ENCODE measurements around the gene PIK3AP1. TPM values are rescaled to one million over a fixed set of nuclear protein-coding genes. Genes with fewer than 3 reads are reported as not detected.
A peak's percentile ranks its signal among the peaks of the same experiment; 100 is the strongest.

PIK3AP1 gene
- total and polyA plus RNA-seq, 2 of the 13 experiments (the other 11 are each of a cell fraction or from before 2014, with no cell fraction given), result 3.6 to 13.8 TPM

DNA sequence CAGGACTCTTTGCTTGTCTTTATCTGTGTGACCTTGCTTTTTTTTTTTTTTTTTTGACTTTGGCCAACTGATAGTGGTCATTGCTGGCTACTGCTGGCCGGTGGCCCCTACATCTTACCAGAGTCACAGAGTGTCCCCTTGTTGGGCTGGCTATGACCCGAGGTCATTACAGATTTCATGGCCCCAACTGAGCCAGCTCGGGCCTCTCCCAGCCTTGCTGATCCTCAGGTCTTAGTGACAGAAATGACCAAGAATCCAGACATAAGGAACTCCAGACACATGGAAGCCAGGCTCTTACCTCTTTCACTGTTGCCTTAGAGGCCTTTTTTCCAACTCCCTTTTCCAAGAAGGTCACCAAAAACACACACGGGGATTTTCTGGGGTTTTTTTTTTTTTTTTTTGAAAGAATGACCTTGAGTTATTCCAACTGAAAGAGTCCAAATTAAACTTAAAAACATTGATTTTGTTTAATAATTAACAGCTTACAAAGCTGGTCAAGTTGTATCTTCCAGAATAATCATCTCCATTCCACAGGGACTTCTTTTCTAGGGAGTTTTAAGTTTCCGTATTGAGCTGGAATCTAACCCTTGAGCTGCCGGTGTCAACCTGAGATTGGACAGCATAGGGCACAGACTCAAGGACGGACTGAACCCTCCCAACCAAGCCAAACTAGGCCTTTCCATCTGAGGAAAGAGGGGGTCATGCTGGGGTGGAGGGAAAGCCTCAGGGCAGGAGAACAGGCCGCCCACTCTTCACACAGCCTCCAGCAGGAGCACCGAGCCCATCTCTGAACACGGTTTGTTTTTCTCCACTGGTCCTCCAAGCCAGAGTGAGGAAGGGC lies 43.8 kb downstream of the PIK3AP1 start (continued):
- TF ChIP-seq, protein P1, sequence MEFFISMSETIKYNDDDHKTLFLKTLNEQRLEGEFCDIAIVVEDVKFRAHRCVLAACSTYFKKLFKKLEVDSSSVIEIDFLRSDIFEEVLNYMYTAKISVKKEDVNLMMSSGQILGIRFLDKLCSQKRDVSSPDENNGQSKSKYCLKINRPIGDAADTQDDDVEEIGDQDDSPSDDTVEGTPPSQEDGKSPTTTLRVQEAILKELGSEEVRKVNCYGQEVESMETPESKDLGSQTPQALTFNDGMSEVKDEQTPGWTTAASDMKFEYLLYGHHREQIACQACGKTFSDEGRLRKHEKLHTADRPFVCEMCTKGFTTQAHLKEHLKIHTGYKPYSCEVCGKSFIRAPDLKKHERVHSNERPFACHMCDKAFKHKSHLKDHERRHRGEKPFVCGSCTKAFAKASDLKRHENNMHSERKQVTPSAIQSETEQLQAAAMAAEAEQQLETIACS (CRISPR knock-in tag; IDR thresholded peaks at IDR 0.05), result no peak
- TF ChIP-seq NR2F2 (IDR thresholded peaks at IDR 0.05; ENCODE audit: borderline replicate concordance, low read depth) (no peak), HOXA3 (CRISPR knock-in tag; IDR thresholded peaks at IDR 0.05) (peak; percentile 7; the same call in 1 of the 2 replicates), TRIM24 (CRISPR knock-in tag; IDR thresholded peaks at IDR 0.05) (no peak), ZNF317 (CRISPR knock-in tag; IDR thresholded peaks at IDR 0.05) (no peak), IRF2 (CRISPR knock-in tag; IDR thresholded peaks at IDR 0.05) (no peak), ZNF44 (CRISPR knock-in tag; IDR thresholded peaks at IDR 0.05) (no peak), KMT2B (CRISPR knock-in tag; IDR thresholded peaks at IDR 0.05) (no peak), ZNF382 (CRISPR knock-in tag; IDR thresholded peaks at IDR 0.05; ENCODE audit: borderline replicate concordance) (no peak), ZNF546 (CRISPR knock-in tag; conservative IDR thresholded peaks at IDR 0.05) (no peak), ZBTB20 (CRISPR knock-in tag; IDR thresholded peaks at IDR 0.05; ENCODE audit: borderline replicate concordance, low read depth) (no peak), NCOA1 (CRISPR knock-in tag; IDR thresholded peaks at IDR 0.05) (no peak), ZFYVE20 (CRISPR knock-in tag; IDR thresholded peaks at IDR 0.05; ENCODE audit: borderline replicate concordance, low read depth) (no peak), GATAD1 (CRISPR knock-in tag; IDR thresholded peaks at IDR 0.05) (no peak)
- TF ChIP-seq, protein P2, sequence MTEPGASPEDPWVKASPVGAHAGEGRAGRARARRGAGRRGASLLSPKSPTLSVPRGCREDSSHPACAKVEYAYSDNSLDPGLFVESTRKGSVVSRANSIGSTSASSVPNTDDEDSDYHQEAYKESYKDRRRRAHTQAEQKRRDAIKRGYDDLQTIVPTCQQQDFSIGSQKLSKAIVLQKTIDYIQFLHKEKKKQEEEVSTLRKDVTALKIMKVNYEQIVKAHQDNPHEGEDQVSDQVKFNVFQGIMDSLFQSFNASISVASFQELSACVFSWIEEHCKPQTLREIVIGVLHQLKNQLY (CRISPR knock-in tag; IDR thresholded peaks at IDR 0.05), result no peak
- TF ChIP-seq, protein P3, sequence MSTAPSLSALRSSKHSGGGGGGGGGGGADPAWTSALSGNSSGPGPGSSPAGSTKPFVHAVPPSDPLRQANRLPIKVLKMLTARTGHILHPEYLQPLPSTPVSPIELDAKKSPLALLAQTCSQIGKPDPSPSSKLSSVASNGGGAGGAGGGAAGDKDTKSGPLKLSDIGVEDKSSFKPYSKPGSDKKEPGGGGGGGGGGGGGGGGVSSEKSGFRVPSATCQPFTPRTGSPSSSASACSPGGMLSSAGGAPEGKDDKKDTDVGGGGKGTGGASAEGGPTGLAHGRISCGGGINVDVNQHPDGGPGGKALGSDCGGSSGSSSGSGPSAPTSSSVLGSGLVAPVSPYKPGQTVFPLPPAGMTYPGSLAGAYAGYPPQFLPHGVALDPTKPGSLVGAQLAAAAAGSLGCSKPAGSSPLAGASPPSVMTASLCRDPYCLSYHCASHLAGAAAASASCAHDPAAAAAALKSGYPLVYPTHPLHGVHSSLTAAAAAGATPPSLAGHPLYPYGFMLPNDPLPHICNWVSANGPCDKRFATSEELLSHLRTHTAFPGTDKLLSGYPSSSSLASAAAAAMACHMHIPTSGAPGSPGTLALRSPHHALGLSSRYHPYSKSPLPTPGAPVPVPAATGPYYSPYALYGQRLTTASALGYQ (CRISPR knock-in tag; IDR thresholded peaks at IDR 0.05), result 0 out of 2 replicates have a peak, but pooled peaks have one; percentile 11
- TF ChIP-seq, protein P4, sequence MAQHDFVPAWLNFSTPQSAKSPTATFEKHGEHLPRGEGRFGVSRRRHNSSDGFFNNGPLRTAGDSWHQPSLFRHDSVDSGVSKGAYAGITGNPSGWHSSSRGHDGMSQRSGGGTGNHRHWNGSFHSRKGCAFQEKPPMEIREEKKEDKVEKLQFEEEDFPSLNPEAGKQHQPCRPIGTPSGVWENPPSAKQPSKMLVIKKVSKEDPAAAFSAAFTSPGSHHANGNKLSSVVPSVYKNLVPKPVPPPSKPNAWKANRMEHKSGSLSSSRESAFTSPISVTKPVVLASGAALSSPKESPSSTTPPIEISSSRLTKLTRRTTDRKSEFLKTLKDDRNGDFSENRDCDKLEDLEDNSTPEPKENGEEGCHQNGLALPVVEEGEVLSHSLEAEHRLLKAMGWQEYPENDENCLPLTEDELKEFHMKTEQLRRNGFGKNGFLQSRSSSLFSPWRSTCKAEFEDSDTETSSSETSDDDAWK (CRISPR knock-in tag; IDR thresholded peaks at IDR 0.05), result no peak
- TF ChIP-seq, protein P5, sequence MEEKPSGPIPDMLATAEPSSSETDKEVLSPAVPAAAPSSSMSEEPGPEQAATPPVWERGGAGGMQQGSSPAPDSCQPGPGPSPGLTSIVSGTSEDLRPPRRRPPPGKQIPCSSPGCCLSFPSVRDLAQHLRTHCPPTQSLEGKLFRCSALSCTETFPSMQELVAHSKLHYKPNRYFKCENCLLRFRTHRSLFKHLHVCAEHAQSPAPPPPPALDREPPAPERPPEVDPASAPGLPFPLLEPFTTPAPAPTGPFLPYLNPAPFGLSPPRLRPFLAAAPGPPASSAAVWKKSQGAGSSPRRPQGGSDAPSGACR (CRISPR knock-in tag; IDR thresholded peaks at IDR 0.05), result no peak
- TF ChIP-seq, protein P6, sequence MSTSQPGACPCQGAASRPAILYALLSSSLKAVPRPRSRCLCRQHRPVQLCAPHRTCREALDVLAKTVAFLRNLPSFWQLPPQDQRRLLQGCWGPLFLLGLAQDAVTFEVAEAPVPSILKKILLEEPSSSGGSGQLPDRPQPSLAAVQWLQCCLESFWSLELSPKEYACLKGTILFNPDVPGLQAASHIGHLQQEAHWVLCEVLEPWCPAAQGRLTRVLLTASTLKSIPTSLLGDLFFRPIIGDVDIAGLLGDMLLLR (CRISPR knock-in tag; IDR thresholded peaks at IDR 0.05), result no peak
- TF ChIP-seq, protein P7, sequence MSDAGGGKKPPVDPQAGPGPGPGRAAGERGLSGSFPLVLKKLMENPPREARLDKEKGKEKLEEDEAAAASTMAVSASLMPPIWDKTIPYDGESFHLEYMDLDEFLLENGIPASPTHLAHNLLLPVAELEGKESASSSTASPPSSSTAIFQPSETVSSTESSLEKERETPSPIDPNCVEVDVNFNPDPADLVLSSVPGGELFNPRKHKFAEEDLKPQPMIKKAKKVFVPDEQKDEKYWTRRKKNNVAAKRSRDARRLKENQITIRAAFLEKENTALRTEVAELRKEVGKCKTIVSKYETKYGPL (CRISPR knock-in tag; IDR thresholded peaks at IDR 0.05), result no peak
- TF ChIP-seq, protein P8, sequence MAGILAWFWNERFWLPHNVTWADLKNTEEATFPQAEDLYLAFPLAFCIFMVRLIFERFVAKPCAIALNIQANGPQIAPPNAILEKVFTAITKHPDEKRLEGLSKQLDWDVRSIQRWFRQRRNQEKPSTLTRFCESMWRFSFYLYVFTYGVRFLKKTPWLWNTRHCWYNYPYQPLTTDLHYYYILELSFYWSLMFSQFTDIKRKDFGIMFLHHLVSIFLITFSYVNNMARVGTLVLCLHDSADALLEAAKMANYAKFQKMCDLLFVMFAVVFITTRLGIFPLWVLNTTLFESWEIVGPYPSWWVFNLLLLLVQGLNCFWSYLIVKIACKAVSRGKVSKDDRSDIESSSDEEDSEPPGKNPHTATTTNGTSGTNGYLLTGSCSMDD (CRISPR knock-in tag; IDR thresholded peaks at IDR 0.05), result no peak
